GM18870 (cell line): Measurements from ENCODE around the gene SCUBE3.

Experiments
- ATAC-seq: cut with Tn5 transposase; IDR thresholded peaks from one replicate; pipeline ENCODE4 v1.9.1; 2021; ENCODE audit warnings: moderate library complexity; ENCODE audit not compliant: unreplicated experiment

The SCUBE3 gene

DNA sequence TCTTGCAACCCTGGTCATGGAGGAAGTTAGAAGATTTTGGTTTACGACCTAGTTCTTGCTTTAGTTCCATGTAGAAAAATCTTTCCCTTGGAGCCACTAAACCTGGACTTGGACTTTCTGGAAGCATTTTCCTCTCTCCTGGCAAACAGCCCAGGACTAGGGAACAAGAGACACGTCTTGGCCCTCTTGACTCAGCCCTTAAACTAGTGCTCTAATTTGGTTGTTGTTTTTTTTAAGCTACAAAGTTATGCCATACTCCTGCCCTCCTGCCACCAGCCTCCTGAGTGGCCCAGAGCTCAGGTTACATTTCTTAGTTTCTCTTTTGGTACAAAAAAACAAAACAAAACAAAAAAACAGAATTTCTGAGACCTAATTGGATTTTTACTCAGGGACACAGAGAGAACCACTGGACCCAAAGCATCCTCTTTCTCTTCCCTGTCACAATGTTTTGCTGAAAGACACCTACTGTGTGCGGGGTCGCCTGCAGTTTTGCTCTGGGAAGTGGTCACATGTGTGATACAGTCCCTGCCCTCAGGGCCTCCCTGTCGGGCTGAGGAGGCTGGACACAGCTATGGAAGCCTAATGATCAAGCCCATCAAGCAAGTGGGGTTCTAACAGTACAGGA is 32.3 kb upstream of the SCUBE3 start:
- no peak for ATAC-seq

GRCh38 chr6:35181933-35182612 is 31.7 kb upstream of the SCUBE3 start:
- ATAC-seq: no peak

DNA sequence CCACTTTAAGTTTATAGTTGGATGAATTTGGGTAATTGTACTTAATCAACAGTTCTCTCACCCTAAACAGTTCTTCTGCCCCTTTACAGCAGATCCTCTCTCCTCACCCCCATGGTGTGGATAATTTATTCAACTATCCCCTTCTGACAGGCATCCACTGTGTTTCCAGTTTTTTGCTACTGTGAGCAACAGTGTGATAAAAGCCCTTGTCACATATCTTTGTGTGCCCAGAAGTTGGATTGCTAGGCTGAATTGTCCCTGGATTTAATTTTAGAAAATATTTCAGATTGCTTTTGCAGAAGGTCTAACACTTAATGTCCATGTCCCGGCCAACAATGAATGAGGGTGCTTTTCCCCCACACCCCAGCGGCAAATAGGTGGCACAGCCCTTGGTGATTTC is 30.5 kb upstream of the SCUBE3 start:
- ATAC-seq: no peak

GRCh38 chr6:35183935-35184334 is 29.8 kb upstream of the SCUBE3 start:
- ATAC-seq: no peak

DNA sequence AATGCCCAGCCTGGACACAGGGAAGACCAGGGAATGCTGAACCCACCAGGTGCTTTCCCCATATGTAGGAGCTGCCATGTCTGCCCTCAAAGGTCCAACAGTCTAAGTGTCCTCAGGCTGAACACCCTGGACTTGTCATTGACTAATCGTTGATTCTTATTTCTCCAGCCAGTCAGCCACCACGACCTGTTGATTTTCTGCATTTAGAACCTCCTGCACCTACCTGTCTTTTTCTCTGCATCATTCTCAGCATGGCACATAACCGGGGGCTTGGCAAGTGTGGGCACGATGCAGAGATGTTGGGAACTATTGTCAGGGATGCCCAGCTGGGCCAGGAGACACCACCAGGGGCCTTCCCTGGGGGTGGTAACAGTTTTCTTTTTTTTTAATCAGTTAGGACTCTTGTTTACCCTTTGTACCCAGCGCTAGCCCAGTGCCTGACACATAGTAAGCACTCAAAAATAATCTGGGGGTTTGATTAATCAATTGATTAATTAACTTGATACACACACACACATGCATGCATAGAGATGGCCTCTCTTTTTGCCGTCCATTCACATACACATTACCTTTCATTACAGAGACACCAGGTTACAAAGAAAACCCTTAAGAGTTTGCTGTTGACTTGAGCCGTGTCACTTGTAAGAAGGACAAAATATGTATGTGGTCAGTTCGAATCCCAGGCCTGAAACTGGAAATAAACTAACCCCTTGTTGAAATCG is 29.0 kb upstream of the SCUBE3 start:
- no peak for ATAC-seq

DNA sequence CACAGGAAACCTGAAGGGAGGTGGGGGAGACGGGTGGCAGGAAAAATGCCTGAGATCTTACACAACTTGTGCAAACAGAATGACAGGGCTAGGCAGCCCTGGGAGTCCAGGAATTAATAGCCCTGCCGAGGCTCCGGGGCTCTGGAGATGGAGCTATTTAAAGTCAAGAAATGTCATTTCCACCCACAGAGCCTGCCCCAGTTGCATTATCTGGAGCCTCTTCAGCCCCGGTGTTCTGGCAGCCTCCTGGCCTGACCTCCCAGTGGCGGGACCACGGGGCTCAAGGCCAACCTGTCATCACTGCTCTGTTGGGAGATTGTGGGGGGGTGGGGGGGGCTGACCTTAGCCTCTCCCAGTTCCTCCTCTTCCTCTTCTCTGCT is 28.5 kb upstream of the SCUBE3 start:
- no peak for ATAC-seq

- no peak for ATAC-seq
Observed at GRCh38 chr6:35185971-35186370, 27.8 kb upstream of the SCUBE3 start.

- ATAC-seq: no peak
Observed at GRCh38 chr6:35186571-35186970, 27.2 kb upstream of the SCUBE3 start.

GRCh38 chr6:35188886-35189285 is 24.9 kb upstream of the SCUBE3 start:
- ATAC-seq: no peak

DNA sequence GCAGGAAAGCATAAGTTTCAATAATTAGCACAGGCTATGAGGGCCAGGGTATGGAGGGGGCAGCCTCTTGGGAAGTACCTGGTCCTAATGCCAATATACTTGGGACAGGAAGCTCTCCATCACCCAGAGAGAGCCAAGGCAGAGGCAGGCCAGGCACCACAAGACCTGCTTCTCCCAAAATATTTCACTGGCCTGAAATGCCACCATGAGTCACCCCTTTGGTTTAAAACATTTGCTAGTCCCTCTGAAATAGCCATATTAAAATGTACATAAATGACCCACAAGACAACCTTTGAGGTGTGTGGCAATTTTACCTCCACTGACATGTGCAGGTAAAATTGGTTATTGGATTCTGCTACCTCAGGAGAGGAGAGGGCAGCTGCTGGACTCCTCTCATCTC is 23.4 kb upstream of the SCUBE3 start:
- no peak for ATAC-seq

GRCh38 chr6:35191889-35192288 is 21.9 kb upstream of the SCUBE3 start:
- no peak for ATAC-seq

- ATAC-seq: no peak
Observed at GRCh38 chr6:35192301-35192860, 21.4 kb upstream of the SCUBE3 start.

DNA sequence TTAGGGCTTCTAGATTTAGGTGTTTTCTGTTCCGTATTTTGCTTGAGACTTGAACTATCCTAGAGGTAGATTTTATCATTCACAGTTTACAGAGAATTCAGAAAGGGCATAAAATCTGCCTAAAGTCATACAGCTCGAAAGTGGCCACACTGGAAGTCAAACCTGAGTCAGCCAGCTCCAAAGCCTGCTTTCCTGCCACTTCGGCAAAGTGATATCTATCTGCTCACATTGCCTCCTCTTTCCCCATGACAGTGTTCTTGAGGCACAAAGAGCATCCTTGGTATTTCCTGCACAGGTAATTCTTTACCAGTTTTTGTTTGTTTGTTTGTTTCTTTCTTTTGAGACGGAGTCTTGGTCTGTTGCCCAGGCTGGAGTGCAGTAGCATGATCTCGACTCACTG is 19.4 kb upstream of the SCUBE3 start:
- no peak for ATAC-seq

- no peak for ATAC-seq
Observed at GRCh38 chr6:35195120-35195780, 18.5 kb upstream of the SCUBE3 start.

GRCh38 chr6:35197196-35197595 is 16.6 kb upstream of the SCUBE3 start:
- no peak for ATAC-seq

DNA sequence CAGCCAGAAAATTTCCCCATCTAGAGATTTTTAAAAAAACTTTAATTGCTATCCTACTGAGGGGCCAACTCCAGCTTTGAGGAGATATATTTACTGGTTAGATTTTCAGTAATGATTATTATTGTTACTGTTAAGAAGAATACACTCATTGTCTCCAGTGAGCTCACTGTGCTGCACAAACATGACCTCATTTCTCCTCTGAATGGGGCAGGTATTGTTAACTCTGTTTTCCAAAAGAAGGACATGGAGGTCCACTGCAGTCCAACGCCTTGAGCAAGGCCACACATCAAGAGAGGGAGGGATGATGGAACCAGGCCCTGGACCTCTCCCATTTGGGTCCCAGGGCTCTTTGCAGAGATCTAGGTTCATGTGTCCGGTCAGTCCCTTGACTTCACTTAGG is 13.9 kb upstream of the SCUBE3 start:
- no peak for ATAC-seq

DNA sequence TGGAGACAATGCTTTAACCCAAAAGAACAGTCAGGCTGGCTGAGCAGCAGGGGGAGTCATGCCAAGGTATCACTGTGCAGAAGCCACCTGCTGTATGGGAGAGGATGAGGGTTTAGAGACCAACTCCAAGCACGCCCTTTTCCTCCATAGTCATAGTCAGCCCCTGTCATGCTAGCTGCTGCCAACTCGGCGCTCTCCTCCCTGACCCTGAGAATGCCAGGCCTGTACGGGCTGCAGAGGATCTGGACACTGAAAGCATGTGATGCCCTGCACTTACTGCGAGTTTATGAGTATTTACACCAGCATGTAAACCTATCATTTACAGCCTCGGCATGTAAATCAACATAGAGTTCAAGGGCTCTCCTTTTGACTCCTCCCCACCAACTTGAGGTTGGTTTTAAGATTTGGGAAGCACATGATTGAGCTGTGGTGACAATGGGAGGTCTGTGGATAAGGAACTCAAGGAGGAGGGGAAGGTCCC is 11.7 kb upstream of the SCUBE3 start:
- ATAC-seq: no peak

GRCh38 chr6:35203152-35203670 is 10.5 kb upstream of the SCUBE3 start:
- ATAC-seq: no peak

GRCh38 chr6:35203680-35204079 is 10.1 kb upstream of the SCUBE3 start:
- ATAC-seq: no peak

GRCh38 chr6:35206346-35206745 is 7.4 kb upstream of the SCUBE3 start:
- no peak for ATAC-seq

DNA sequence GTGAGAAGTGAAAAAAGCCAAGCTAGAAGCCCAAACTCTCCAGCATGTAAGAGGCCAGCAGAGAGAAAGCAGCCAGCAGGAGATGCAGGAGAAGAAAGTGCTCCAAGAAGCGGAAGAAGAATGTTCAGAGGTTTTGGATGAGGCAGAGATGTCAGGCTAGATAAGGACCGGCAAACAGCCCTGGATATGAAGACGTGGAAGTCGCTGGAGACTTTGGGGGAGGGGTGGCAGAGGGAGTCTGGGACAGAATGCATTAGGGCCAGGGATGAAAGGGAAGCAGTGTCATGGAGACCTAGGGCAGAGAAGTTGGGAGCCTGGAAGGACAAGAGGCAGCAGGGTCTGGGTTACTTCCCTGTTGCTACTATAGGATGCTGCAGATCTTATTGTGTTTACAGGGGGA is 5.3 kb upstream of the SCUBE3 start:
- ATAC-seq: no peak
